Activated naive CD8-positive, alpha-beta T cell treated with anti-CD3 and anti-CD28 coated beads, Interleukin-2, amount 10 ng/mL, durations not matched to agents 7 days and 5 days (primary cell): ENCODE measurements around the gene STRIP1. TPM values are rescaled to one million over a fixed set of nuclear protein-coding genes. Genes with fewer than 3 reads are reported as not detected.

Experiments
- ATAC-seq: fragments of 150-1000 bp; cut with Tn5 transposase; one replicate; pipeline ENCODE4 v1.10.0; 2021; ENCODE audit warnings: low read depth, moderate library complexity
- POLR2A ChIA-PET: fragments of 350-600 bp; sonication (Branson Sonifier 250); formaldehyde crosslinking; loops from one replicate; lab custom pipeline; 2021; ENCODE audit warnings: antibody characterized with exemption; lab: Charles Lee
- DNase-seq: peaks from one replicate; pipeline ENCODE4 v3.0.0; 2021
- H3K27ac Mint-ChIP-seq: one replicate; pipeline ENCODE4 v1.8.0; 2022; ENCODE audit warnings: mild to moderate bottlenecking, mixed read lengths
- H3K27me3 Mint-ChIP-seq: one replicate; pipeline ENCODE4 v1.8.0; 2022; ENCODE audit warnings: mild to moderate bottlenecking, moderate library complexity, mixed read lengths
- H3K36me3 Mint-ChIP-seq: one replicate; pipeline ENCODE4 v1.8.0; 2021; ENCODE audit warnings: mild to moderate bottlenecking, mixed read lengths
- H3K4me1 Mint-ChIP-seq: one replicate; pipeline ENCODE4 v1.8.0; 2021; ENCODE audit warnings: mixed read lengths
- H3K4me3 Mint-ChIP-seq: one replicate; pipeline ENCODE4 v1.8.0; 2022; ENCODE audit warnings: mild to moderate bottlenecking, moderate library complexity, mixed read lengths
- H3K9me3 Mint-ChIP-seq: one replicate; pipeline ENCODE4 v1.8.0; 2021; ENCODE audit warnings: mixed read lengths
- total RNA-seq, 2 experiments: library from RNA; stranded (reverse); gene quantifications; one replicate each; pipeline ENCODE4 v1.2.3, GENCODE V29; 2021

STRIP1 gene
- total RNA-seq, 2 experiments from 2014 or later: 47.5 to 49.1 TPM

- ATAC-seq (no peak), DNase-seq (no peak)
- Mint-ChIP-seq H3K9me3 (no peaks in the 10 kb centered on the region), H3K27me3 (peaks cover under 1% of the 10 kb centered on the region), H3K36me3 (peaks cover 1% of the 10 kb centered on the region), H3K4me3 (no peak overlapping the region), H3K4me1 (peaks cover 3% of the 10 kb centered on the region), H3K27ac (no peak overlapping the region)
- POLR2A ChIA-PET: no interaction called here
These were observed 26.2 kb downstream of the STRIP1 start for GRCh38 chr1:110060662-110061060.

DNA sequence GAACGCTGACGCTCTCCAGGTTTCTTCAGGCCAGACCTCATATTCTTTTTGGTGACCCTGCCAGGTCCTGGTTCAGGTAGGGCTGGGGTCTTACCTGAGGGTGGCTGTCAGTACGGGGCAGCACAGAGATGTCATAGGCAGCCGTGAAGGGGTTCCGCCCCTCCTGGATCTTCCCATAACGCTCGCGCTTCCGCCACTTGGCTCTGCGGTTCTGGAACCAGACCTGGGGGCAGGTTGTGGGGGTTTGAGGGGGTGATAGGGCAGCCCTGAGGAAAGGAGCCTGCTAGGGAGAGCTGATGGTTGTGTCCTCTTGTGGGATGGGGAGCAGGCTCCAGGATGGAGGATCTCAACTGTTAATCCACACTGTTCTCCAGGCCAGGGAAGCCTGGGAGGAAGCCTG lies 26.9 kb downstream of the STRIP1 start:
- H3K27ac Mint-ChIP-seq: no peak overlapping the region
- no peak for DNase-seq
- H3K36me3 Mint-ChIP-seq: peaks cover 1% of the 10 kb centered on the region
- no peak overlapping the region for H3K4me3 Mint-ChIP-seq
- H3K4me1 Mint-ChIP-seq: peaks cover 3% of the 10 kb centered on the region
- POLR2A ChIA-PET: interaction anchor here (1.8 kb wide), 1 partner anchor 10 kb away, joined by 5 read pairs; no protein-coding TSS in a partner anchor
- no peaks in the 10 kb centered on the region for H3K9me3 Mint-ChIP-seq
- ATAC-seq: no peak
- peaks cover 7% of the 10 kb centered on the region for H3K27me3 Mint-ChIP-seq

DNA sequence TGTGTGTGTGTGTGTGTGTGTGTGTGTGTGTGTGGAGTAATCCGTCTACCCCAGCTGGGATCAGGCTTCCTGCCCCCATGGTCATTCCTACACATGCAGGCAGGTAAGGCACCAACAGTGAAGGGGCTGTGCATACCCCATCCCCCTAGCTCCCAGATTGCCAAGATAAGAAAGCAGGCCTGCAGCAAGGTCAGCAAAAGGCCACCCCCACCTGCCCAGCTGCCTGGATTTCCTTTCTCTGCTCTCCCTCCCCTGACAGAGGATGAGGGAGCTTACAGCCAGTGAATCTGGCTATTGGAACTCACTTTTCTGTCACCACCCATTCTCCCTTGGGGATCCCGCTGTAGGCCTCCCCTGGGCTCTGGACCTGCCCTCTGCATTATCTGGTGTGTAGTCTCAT lies 28.2 kb downstream of the STRIP1 start:
- H3K36me3 Mint-ChIP-seq: peaks cover 1% of the 10 kb centered on the region
- DNase-seq (no peak), ATAC-seq (no peak)
- no peaks in the 10 kb centered on the region for H3K9me3 Mint-ChIP-seq
- POLR2A ChIA-PET: interaction anchor here (1.8 kb wide), 1 partner anchor 9 kb away, joined by 5 read pairs; no protein-coding TSS in a partner anchor
- H3K27me3 Mint-ChIP-seq: peaks cover 19% of the 10 kb centered on the region
- no peak overlapping the region for H3K27ac Mint-ChIP-seq
- peaks cover 3% of the 10 kb centered on the region for H3K4me1 Mint-ChIP-seq
- no peak overlapping the region for H3K4me3 Mint-ChIP-seq

GRCh38 chr1:110063781-110064180 lies 29.4 kb downstream of the STRIP1 start:
- Mint-ChIP-seq H3K9me3 (no peaks in the 10 kb centered on the region), H3K27ac (no peak overlapping the region), H3K4me1 (peaks cover 8% of the 10 kb centered on the region), H3K4me3 (no peak overlapping the region), H3K36me3 (peaks cover 1% of the 10 kb centered on the region), H3K27me3 (peaks cover 29% of the 10 kb centered on the region)
- ATAC-seq (no peak), DNase-seq (no peak)
- POLR2A ChIA-PET: no interaction called here

DNA sequence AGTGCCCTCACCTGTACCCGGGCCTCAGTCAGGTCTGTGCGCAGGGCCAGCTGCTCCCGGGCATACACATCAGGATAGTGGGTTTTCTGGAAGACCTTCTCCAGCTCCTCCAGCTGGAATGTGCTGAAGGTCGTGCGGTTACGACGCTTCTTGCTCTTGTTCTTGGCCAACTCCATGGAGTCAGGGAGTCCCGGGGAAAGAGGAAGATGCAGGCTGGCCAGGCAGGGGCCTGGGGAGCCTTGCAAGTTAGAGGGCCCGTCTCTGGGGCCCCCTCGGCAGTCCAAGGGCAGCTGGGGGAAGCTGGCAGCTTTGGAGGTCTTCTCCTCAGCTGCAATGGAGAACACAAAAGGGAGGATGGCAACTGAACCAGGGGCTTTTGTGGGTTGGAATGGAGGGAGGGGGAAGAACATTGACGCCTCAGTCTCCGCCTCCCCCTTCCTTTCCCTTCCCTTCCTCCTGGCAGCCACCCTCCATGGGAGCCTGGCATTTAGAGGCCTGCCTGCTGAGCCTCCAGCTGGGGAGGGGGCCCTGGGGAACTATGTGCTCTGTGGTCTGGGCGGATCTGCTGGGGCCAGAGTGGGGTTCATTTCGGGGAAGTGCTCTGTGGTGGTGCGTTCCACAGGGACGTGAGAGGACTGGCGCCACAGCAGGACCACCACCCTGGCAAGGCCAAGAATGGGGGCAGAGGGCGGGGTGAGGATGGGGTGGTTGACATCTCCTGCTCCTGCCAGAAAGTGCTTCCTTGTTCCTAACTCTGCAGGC lies 30.3 kb downstream of the STRIP1 start:
- H3K36me3 Mint-ChIP-seq: peaks cover 1% of the 10 kb centered on the region
- DNase-seq (no peak), ATAC-seq (no peak)
- no peaks in the 10 kb centered on the region for H3K9me3 Mint-ChIP-seq
- POLR2A ChIA-PET: no interaction called here
- peaks cover 8% of the 10 kb centered on the region for H3K4me1 Mint-ChIP-seq
- H3K27ac Mint-ChIP-seq: no peak overlapping the region
- H3K4me3 Mint-ChIP-seq: no peak overlapping the region
- H3K27me3 Mint-ChIP-seq: peaks cover 37% of the 10 kb centered on the region

DNA sequence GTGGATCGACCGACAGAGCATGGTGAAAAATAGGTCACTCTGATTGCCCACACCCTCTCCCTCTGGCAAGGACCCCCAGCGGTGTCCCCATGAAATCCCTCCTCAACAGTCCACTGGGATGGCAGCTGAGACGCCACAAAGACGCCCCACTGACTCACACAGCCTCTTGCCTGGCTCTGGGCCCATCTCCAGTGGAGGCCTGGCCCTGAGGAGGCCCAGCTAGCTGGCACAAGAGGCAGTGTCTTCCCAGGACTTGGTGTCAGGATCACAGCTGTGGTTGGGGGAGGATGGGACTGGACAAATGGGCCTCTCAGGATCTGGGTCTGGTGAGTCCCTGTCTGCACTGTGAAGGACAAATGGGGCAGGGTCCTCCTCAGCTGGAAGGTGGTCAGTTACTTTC lies 31.4 kb downstream of the STRIP1 start:
- no peaks in the 10 kb centered on the region for H3K36me3 Mint-ChIP-seq

DNA sequence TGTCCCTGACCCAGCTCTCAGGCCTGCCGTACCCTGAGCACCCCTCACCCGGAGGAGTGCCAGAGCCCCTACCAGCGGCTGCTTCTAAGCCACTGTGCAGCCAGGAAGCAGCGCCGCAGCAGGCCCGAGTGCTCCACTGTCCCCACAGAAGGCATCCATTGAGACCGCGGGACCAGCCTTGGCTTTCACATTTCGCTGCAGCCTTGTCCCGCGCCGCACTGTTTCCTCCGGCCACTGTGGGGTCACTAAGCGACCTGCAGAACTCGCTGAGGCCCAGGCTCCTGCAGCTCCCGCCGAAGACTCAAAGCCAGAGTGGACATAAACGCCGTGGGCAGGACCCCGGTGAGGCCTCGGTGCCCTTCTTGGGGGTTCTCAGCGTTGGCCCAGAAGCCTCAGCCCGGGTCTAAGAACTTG lies 33.1 kb downstream of the STRIP1 start:
- peaks cover 5% of the 10 kb centered on the region for H3K4me1 Mint-ChIP-seq
- POLR2A ChIA-PET: no interaction called here
- H3K27me3 Mint-ChIP-seq: peaks cover 59% of the 10 kb centered on the region

More for the DNA sequence above, 31.4 kb downstream of the STRIP1 start:
- H3K27ac Mint-ChIP-seq: no peak overlapping the region
- DNase-seq: no peak
- H3K4me1 Mint-ChIP-seq: peaks cover 5% of the 10 kb centered on the region
- peaks cover 43% of the 10 kb centered on the region for H3K27me3 Mint-ChIP-seq
- POLR2A ChIA-PET: no interaction called here
- H3K9me3 Mint-ChIP-seq: no peaks in the 10 kb centered on the region
- H3K4me3 Mint-ChIP-seq: no peak overlapping the region
- no peak for ATAC-seq

GRCh38 chr1:110067893-110068645 lies 33.6 kb downstream of the STRIP1 start:
- Mint-ChIP-seq H3K9me3 (no peaks in the 10 kb centered on the region), H3K4me3 (peak overlapping the region; percentile 44), H3K27me3 (peaks cover 64% of the 10 kb centered on the region), H3K36me3 (no peaks in the 10 kb centered on the region), H3K27ac (no peak overlapping the region), H3K4me1 (peaks cover 5% of the 10 kb centered on the region)
- peak; percentile 27 for ATAC-seq
- POLR2A ChIA-PET: no interaction called here
- peak; percentile 45 for DNase-seq

More for the DNA sequence above, 33.1 kb downstream of the STRIP1 start:
- ATAC-seq (no peak), DNase-seq (no peak)
- no peak overlapping the region for H3K27ac Mint-ChIP-seq
- H3K36me3 Mint-ChIP-seq: no peaks in the 10 kb centered on the region
- H3K4me3 Mint-ChIP-seq: no peak overlapping the region
- H3K9me3 Mint-ChIP-seq: no peaks in the 10 kb centered on the region

- POLR2A ChIA-PET: interaction anchor here (0.6 kb wide), 2 partner anchors 375 to 519 kb away, joined by 3 read pairs; no protein-coding TSS in a partner anchor
- ATAC-seq: peak; percentile 48
- H3K9me3 Mint-ChIP-seq: no peaks in the 10 kb centered on the region
- DNase-seq: peak; percentile 66
- H3K4me3 Mint-ChIP-seq: peak overlapping the region; percentile 44
- peaks cover 5% of the 10 kb centered on the region for H3K4me1 Mint-ChIP-seq
- no peaks in the 10 kb centered on the region for H3K36me3 Mint-ChIP-seq
- no peak overlapping the region for H3K27ac Mint-ChIP-seq
- H3K27me3 Mint-ChIP-seq: peaks cover 71% of the 10 kb centered on the region
These were observed 34.4 kb downstream of the STRIP1 start for GRCh38 chr1:110068646-110069403.

- Mint-ChIP-seq H3K27me3 (peaks cover 78% of the 10 kb centered on the region), H3K4me1 (peaks cover 5% of the 10 kb centered on the region), H3K4me3 (no peak overlapping the region), H3K9me3 (no peaks in the 10 kb centered on the region), H3K27ac (no peak overlapping the region), H3K36me3 (no peaks in the 10 kb centered on the region)
- DNase-seq: no peak
- ATAC-seq: no peak
- POLR2A ChIA-PET: interaction anchor here (0.6 kb wide), 2 partner anchors 374 to 520 kb away, joined by 3 read pairs; no protein-coding TSS in a partner anchor
These were observed 35.2 kb downstream of the STRIP1 start for GRCh38 chr1:110069404-110070281.

- DNase-seq (no peak), ATAC-seq (no peak)
- H3K4me3 Mint-ChIP-seq: no peak overlapping the region
- H3K9me3 Mint-ChIP-seq: no peaks in the 10 kb centered on the region
- POLR2A ChIA-PET: no interaction called here
- no peak overlapping the region for H3K27ac Mint-ChIP-seq
- no peaks in the 10 kb centered on the region for H3K36me3 Mint-ChIP-seq
- peaks cover 81% of the 10 kb centered on the region for H3K27me3 Mint-ChIP-seq
- H3K4me1 Mint-ChIP-seq: peaks cover 5% of the 10 kb centered on the region
These were observed 35.9 kb downstream of the STRIP1 start for GRCh38 chr1:110070282-110070669.

- no peak within 1 kb of the TSS for H3K4me3 Mint-ChIP-seq
- no peak within 1 kb of the TSS for H3K27ac Mint-ChIP-seq
These were observed 36.3 kb downstream of the STRIP1 start, which contains the start of gene ALX3 for GRCh38 chr1:110070671-110071242. Gene ALX3, minus strand, starts transcription at chr1:110070672. Its CDS starts 60 bp downstream, at chr1:110070612.

More at GRCh38 chr1:110070671-110071242, 36.3 kb downstream of the STRIP1 start, which contains the start of gene ALX3:
- Mint-ChIP-seq H3K27me3 (peaks cover 84% of the 10 kb centered on the region), H3K4me1 (peaks cover 5% of the 10 kb centered on the region), H3K36me3 (no peaks in the 10 kb centered on the region), H3K9me3 (no peaks in the 10 kb centered on the region)
- ATAC-seq: no peak
- no peak for DNase-seq
- POLR2A ChIA-PET: interaction anchor here (1.0 kb wide), 1 partner anchor 8 kb away, joined by 5 read pairs; no protein-coding TSS in a partner anchor
